ENCODE measurements around the gene ARHGAP23. TPM values are rescaled to one million over a fixed set of nuclear protein-coding genes. Genes with fewer than 3 reads are reported as not detected.

ARHGAP23 gene
- total and polyA plus RNA-seq, 2 donors (not counting 1 experiment from before 2014, with no cell fraction given), result 28.1 to 41.1 TPM

GRCh38 chr17:38427160-38427949 lies 909 bp upstream of the ARHGAP23 start:
- H2AFZ ChIP-seq (ENCODE audit: low read length), result no peak overlapping the region
- peaks cover 20% of the 10 kb centered on the region for H3K4me1 ChIP-seq (ENCODE audit: control insufficient read depth, extremely low read depth, insufficient read depth, low read length)
- no peaks in the 10 kb centered on the region for H3K27me3 ChIP-seq (ENCODE audit: control insufficient read depth, insufficient read depth, low read length)
- DNase-seq (ENCODE audit: low read depth in 2 of 2), result no peak
- H3K4me3 ChIP-seq (replicated peaks in 1 of 4; ENCODE audit: control extremely low read depth in 1 of 4, insufficient read depth in 1 of 4, low read depth in 3 of 4, low read length in 4 of 4), result peak overlapping the region; percentile 64 to 81 (median 73)
- TF ChIP-seq CTCF (conservative IDR thresholded peaks at IDR 0.05 in 1 of 2, IDR thresholded peaks at IDR 0.05 in 1 of 2; ENCODE audit: low read depth in 1 of 2, low read length in 2 of 2) (no peak), EZH2 (IDR thresholded peaks at IDR 0.05; ENCODE audit: low read length, missing control alignments) (no peak)
- H3K79me2 ChIP-seq (ENCODE audit: control insufficient read depth, insufficient read depth, low read length), result peaks cover 37% of the 10 kb centered on the region
- H4K20me1 ChIP-seq (ENCODE audit: control insufficient read depth, extremely low read depth, insufficient read depth, low read length), result no peaks in the 10 kb centered on the region
- H3K27ac ChIP-seq (ENCODE audit: insufficient read depth, low read length), result peak overlapping the region; percentile 54
- peaks cover 5% of the 10 kb centered on the region for H3K36me3 ChIP-seq (ENCODE audit: control insufficient read depth, insufficient read depth, low read length)
- H3K4me2 ChIP-seq (ENCODE audit: extremely low read depth, insufficient read depth, low read length), result peak overlapping the region; percentile 69
- H3K9ac ChIP-seq (ENCODE audit: insufficient read depth, low read length), result peak overlapping the region; percentile 56
- H3K9me3 ChIP-seq (ENCODE audit: control insufficient read depth, insufficient read depth, low read depth, low read length), result no peaks in the 10 kb centered on the region

- H4K20me1 ChIP-seq (ENCODE audit: control insufficient read depth, extremely low read depth, insufficient read depth, low read length), result no peaks in the 10 kb centered on the region
- DNase-seq (ENCODE audit: low read depth in 2 of 2), result peak; percentile 60 to 64
- peak overlapping the region; percentile 63 to 80 (median 78) for H3K4me3 ChIP-seq (replicated peaks in 1 of 4; ENCODE audit: control extremely low read depth in 1 of 4, insufficient read depth in 1 of 4, low read depth in 3 of 4, low read length in 4 of 4)
- TF ChIP-seq EZH2 (IDR thresholded peaks at IDR 0.05; ENCODE audit: low read length, missing control alignments), result no peak
- TF ChIP-seq CTCF (conservative IDR thresholded peaks at IDR 0.05 in 1 of 2, IDR thresholded peaks at IDR 0.05 in 1 of 2; ENCODE audit: low read depth in 1 of 2, low read length in 2 of 2), result no peak
- no peaks in the 10 kb centered on the region for H3K9me3 ChIP-seq (ENCODE audit: control insufficient read depth, insufficient read depth, low read depth, low read length)
- H3K36me3 ChIP-seq (ENCODE audit: control insufficient read depth, insufficient read depth, low read length), result peaks cover 7% of the 10 kb centered on the region
- peak overlapping the region; percentile 69 for H3K9ac ChIP-seq (ENCODE audit: insufficient read depth, low read length)
- H3K27me3 ChIP-seq (ENCODE audit: control insufficient read depth, insufficient read depth, low read length), result no peaks in the 10 kb centered on the region
- H3K27ac ChIP-seq (ENCODE audit: insufficient read depth, low read length), result peak overlapping the region; percentile 63
- H3K4me2 ChIP-seq (ENCODE audit: extremely low read depth, insufficient read depth, low read length), result peak overlapping the region; percentile 94
- H3K79me2 ChIP-seq (ENCODE audit: control insufficient read depth, insufficient read depth, low read length), result peaks cover 40% of the 10 kb centered on the region
- H3K4me1 ChIP-seq (ENCODE audit: control insufficient read depth, extremely low read depth, insufficient read depth, low read length), result peaks cover 20% of the 10 kb centered on the region
- H2AFZ ChIP-seq (ENCODE audit: low read length), result no peak overlapping the region
Measured at GRCh38 chr17:38428643-38429371, 543 bp downstream of the ARHGAP23 start.

- Histone ChIP-seq H3K27me3 (ENCODE audit: control insufficient read depth, insufficient read depth, low read length) (no peaks in the 10 kb centered on the region), H2AFZ (ENCODE audit: low read length) (no peak overlapping the region), H3K27ac (ENCODE audit: insufficient read depth, low read length) (peak overlapping the region; percentile 63), H3K4me2 (ENCODE audit: extremely low read depth, insufficient read depth, low read length) (peak overlapping the region; percentile 94), H3K9me3 (ENCODE audit: control insufficient read depth, insufficient read depth, low read depth, low read length) (no peaks in the 10 kb centered on the region), H3K4me3 (replicated peaks in 1 of 4; ENCODE audit: control extremely low read depth in 1 of 4, insufficient read depth in 1 of 4, low read depth in 3 of 4, low read length in 4 of 4) (peak overlapping the region; percentile 63 to 80 (median 78)), H3K79me2 (ENCODE audit: control insufficient read depth, insufficient read depth, low read length) (peaks cover 46% of the 10 kb centered on the region), H4K20me1 (ENCODE audit: control insufficient read depth, extremely low read depth, insufficient read depth, low read length) (no peaks in the 10 kb centered on the region), H3K9ac (ENCODE audit: insufficient read depth, low read length) (no peak overlapping the region), H3K36me3 (ENCODE audit: control insufficient read depth, insufficient read depth, low read length) (peaks cover 7% of the 10 kb centered on the region), H3K4me1 (ENCODE audit: control insufficient read depth, extremely low read depth, insufficient read depth, low read length) (peaks cover 20% of the 10 kb centered on the region)
- TF ChIP-seq EZH2 (IDR thresholded peaks at IDR 0.05; ENCODE audit: low read length, missing control alignments), result no peak
- DNase-seq (ENCODE audit: low read depth in 2 of 2), result no peak
Measured at GRCh38 chr17:38429476-38430100, 1.3 kb downstream of the ARHGAP23 start.
